BJ (cell line): ENCODE results near the gene SLC4A4. TPM values are rescaled to one million over a fixed set of nuclear protein-coding genes. Genes with fewer than 3 reads are reported as not detected.
A peak's percentile ranks its signal among the peaks of the same experiment; 100 is the strongest.

ENCODE experiments used
- CTCF ChIA-PET: fragments of 350-600 bp; formaldehyde crosslinking; extraction: SDS; loops from one replicate; lab custom pipeline; 2021; ENCODE audit warnings: antibody characterized with exemption, inconsistent platforms; lab: Yijun Ruan, JAX
- POLR2A ChIA-PET: fragments of 300-600 bp; sonication (Branson Sonifier 250); formaldehyde crosslinking; extraction: SDS; loops from one replicate; lab custom pipeline; 2021; ENCODE audit warnings: antibody characterized with exemption; lab: Charles Lee
- DNase-seq: peaks from one replicate; pipeline ENCODE4 v3.0.0-alpha.2; 2011; ENCODE audit warnings: low read depth
- H3K27me3 ChIP-seq: 2 replicates; pipeline ENCODE4 v1.6.0; 2011; ENCODE audit warnings: low read length; ENCODE audit not compliant: control insufficient read depth, insufficient read depth
- H3K36me3 ChIP-seq: 2 replicates; pipeline ENCODE4 v1.5.1; 2011; ENCODE audit warnings: low read length; ENCODE audit not compliant: control insufficient read depth, insufficient read depth
- H3K4me3 ChIP-seq: 2 replicates; pipeline ENCODE4 v1.5.1; 2011; ENCODE audit warnings: low read depth, mild to moderate bottlenecking, control low read depth, low read length
- polyA minus RNA-seq: library from RNA; depleted of rRNA, polyadenylated mRNA; stranded (reverse); fragments of >200 nt; gene quantifications from 2 replicates; pipeline ENCODE4 v1.2.3, GENCODE V29; 2011; rRNA and poly(A)+ RNA removed
- polyA plus RNA-seq: library from polyadenylated mRNA; depleted of rRNA; stranded (reverse); fragments of >200 nt; gene quantifications from 2 replicates; pipeline ENCODE4 v1.2.3, GENCODE V29; 2011; rRNA removed
- TF ChIP-seq, protein P1 (sequence below): IDR thresholded peaks from 2 replicates; pipeline ENCODE4 v1.5.1; 2011; ENCODE audit warnings: low read depth, mild to moderate bottlenecking, control low read depth, inconsistent platforms, low read length, moderate library complexity; ENCODE audit not compliant: insufficient read depth

SLC4A4 gene
- 1.9 and 3.4 TPM in 2 replicates for polyA plus RNA-seq
- 4.7 and 5.5 TPM in 2 replicates for polyA minus RNA-seq

DNA sequence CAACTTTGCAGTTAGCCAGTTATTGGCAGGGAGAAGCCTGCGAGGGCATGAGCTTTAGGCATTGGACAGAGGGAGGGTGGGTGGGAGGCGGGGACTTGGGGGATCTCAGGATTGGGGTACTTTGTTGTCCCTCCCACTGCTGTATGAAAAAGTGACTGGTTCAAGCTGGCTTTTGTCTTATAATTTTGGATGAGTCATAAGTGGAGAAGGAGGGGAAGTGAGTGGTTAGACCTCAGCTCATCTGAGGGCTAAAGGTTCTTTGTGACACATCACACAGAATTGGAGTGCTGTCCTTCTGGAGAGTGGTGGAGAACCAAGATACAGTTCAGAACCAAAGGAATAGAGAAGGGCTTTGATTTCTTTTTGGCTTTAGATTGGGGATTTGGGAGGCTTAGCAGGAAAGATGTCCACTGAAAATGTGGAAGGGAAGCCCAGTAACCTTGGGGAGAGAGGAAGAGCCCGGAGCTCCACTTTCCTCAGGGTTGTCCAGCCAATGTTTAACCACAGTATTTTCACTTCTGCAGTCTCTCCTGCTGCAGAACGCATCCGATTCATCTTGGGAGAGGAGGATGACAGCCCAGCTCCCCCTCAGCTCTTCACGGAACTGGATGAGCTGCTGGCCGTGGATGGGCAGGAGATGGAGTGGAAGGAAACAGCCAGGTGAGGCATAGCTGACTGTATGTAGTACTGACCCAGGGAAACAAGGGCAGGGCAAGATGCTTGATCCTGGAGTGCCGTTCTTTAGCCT, at the start of gene SLC4A4:
Gene SLC4A4, plus strand, starts transcription at position 175 of the 748 bp plus-strand sequence.
- DNase-seq = peak; percentile 25
- POLR2A ChIA-PET = no interaction called here
- CTCF ChIA-PET = interaction anchor here (0.8 to 1.0 kb wide), 2 partner anchors 12 to 32 kb away, joined by 3 to 4 read pairs; no protein-coding TSS in a partner anchor
- H3K36me3 ChIP-seq = no peaks in the 10 kb centered on the region
- H3K27me3 ChIP-seq = no peaks in the 10 kb centered on the region
- no peak within 1 kb of the TSS for H3K4me3 ChIP-seq
- TF ChIP-seq, protein P1, sequence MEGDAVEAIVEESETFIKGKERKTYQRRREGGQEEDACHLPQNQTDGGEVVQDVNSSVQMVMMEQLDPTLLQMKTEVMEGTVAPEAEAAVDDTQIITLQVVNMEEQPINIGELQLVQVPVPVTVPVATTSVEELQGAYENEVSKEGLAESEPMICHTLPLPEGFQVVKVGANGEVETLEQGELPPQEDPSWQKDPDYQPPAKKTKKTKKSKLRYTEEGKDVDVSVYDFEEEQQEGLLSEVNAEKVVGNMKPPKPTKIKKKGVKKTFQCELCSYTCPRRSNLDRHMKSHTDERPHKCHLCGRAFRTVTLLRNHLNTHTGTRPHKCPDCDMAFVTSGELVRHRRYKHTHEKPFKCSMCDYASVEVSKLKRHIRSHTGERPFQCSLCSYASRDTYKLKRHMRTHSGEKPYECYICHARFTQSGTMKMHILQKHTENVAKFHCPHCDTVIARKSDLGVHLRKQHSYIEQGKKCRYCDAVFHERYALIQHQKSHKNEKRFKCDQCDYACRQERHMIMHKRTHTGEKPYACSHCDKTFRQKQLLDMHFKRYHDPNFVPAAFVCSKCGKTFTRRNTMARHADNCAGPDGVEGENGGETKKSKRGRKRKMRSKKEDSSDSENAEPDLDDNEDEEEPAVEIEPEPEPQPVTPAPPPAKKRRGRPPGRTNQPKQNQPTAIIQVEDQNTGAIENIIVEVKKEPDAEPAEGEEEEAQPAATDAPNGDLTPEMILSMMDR = no peak

DNA sequence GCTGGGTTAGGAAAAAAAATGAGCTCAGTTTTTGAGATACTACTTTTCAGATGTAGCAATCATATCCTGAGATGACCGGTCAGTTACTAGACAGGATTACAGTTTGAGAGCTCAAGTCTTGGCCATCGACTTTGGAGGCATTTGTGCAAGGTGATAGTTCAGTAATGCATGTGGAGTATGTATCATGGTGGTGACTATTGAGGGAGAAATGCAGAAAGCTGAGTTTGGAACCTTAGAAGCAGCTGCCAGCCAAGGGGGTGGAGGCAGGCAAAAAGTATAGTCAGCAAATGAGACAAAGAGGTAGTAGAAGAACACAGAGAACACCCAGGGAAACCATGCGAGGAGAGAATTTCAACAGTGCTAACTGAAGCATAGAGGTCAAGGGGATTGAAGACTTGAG, 48.7 kb upstream of the SLC4A4 start:
- TF ChIP-seq, protein P1 = no peak
- no peak for DNase-seq
- Histone ChIP-seq H3K36me3 (no peaks in the 10 kb centered on the region), H3K4me3 (no peak overlapping the region), H3K27me3 (no peaks in the 10 kb centered on the region)
- CTCF ChIA-PET = interaction anchor here (0.6 kb wide), 1 partner anchor 16 kb away, joined by 3 read pairs; no protein-coding TSS in a partner anchor
- POLR2A ChIA-PET = interaction anchor here (0.7 kb wide), 1 partner anchor 20 kb away, joined by 3 read pairs; no protein-coding TSS in a partner anchor

DNA sequence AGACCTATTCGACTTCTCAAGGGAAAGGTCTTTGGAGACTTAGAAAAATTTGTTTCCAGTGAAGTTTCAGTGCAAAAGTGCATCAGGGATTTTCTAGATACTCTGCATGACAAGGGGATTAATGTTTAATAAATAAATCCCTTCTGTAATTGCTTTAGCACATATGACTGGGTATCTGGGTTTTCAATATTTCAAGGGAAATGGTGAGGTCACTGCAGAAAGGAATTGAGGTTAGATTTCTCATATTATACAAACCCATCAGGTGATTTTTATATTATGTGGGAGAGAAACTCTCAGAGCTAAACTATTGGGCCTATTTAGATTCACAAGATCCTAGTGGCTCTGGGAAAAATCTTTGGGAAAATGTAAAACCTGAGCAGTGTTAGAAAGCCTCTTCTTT, 48.3 kb upstream of the SLC4A4 start:
- no peak for DNase-seq
- Histone ChIP-seq H3K27me3 (no peaks in the 10 kb centered on the region), H3K36me3 (no peaks in the 10 kb centered on the region), H3K4me3 (no peak overlapping the region)
- ChIA-PET POLR2A (interaction anchor here (0.7 kb wide), 1 partner anchor 20 kb away, joined by 3 read pairs; no protein-coding TSS in a partner anchor), CTCF (no interaction called here)
- TF ChIP-seq, protein P1 = no peak

DNA sequence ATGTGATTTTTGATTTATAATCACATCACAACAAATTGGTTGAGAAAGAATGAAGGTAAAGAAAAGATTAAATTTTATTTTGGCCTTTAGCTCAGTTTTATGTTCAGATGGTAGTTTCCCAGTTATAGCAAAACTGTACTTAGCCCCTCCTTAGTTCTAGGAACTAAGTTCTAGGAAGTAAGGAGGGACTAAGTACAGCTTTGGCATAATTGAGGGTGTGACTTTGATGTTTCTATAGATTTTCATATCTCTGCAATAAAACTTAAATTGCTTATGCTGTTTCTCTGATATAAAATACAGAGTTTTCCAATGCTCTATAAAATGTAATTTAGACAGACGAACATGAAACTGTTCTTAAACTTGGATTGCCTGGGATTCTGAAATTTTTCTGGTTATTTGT, 46.6 kb upstream of the SLC4A4 start:
- Histone ChIP-seq H3K36me3 (no peaks in the 10 kb centered on the region), H3K4me3 (no peak overlapping the region), H3K27me3 (no peaks in the 10 kb centered on the region)
- TF ChIP-seq, protein P1 = no peak
- ChIA-PET CTCF (no interaction called here), POLR2A (no interaction called here)
- no peak for DNase-seq

DNA sequence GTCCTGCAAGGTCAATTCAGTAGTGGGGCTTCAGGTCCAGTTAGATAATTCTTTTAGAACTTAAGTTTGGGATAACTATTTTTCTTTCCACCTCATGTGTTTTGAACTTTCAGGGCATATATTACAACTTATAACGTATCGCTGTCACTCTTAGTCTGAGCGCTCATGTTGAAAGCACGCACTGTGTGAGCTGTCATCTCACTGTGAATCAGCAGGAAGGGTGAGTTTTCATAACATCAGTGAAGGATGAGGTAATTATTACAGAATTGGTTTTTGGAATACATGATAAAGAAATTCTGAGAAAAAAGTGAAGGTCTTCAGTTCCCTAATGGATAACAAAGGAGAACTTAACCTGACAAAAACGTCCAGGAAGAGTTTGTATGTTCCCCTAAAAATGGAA, 45.1 kb upstream of the SLC4A4 start:
- no peaks in the 10 kb centered on the region for H3K36me3 ChIP-seq
- no peak for DNase-seq
- POLR2A ChIA-PET = no interaction called here
- CTCF ChIA-PET = no interaction called here
- TF ChIP-seq, protein P1 = no peak
- H3K4me3 ChIP-seq = no peak overlapping the region
- no peaks in the 10 kb centered on the region for H3K27me3 ChIP-seq
